Stimulated activated CD4-positive, alpha-beta T cell treated with anti-CD3 and anti-CD28 coated beads, TNF-alpha, amount 100 ng/mL, for 48 hours (primary cell): ENCODE data around the gene TUBA3C.
A peak's percentile ranks its signal among the peaks of the same experiment; 100 is the strongest.

Source experiments
- DNase-seq, 3 donors: peaks; one replicate each; pipeline ENCODE4 v3.0.0-alpha.2; 2020; ENCODE audit warnings: low read depth in 3 of 3

Gene TUBA3C

DNA sequence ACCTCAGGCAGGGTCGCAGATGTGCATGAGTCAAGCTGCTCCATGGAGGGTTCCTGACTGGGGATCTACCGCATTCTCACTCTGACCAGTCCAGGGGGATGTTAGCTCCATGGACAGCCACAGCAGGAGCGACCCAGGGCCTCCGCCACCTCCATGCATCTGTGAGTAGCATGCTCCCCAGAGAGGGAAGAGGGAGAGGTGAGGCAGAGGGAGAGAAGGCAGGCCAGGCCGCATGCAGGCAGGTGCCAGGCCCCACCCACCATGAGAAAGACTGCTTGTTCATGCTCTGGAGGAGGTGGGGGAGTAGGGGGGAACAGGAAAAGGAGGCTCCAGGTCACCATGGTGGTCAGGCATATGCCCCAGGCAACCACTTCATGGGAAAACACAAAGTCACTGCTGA, 20.3 kb downstream of the TUBA3C start:
- no peak for DNase-seq

GRCh38 chr13:19159761-19160420, 21.7 kb downstream of the TUBA3C start:
- no peak for DNase-seq

DNA sequence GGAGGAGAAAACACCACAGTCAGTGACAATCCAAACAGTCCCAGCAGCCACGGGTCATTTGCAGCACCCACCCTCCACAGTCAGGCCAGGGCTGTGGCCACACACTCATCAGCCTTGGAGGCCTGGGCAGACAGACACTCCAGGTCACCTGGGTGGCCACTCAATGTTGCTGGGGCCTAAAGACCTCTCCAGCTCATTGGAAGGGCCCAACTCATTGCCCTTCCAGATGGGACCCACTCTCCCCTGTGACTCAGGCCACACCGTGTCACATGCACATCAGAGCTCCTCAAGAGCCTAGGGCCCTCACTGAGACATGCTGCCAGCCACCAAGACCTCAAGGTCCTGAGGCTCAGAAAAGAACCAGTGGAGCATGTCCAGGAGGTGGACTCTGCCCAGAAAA, 22.4 kb downstream of the TUBA3C start:
- DNase-seq: no peak

GRCh38 chr13:19158526-19159174, 23.0 kb downstream of the TUBA3C start:
- no peak for DNase-seq

GRCh38 chr13:19158006-19158405, 23.6 kb downstream of the TUBA3C start:
- no peak for DNase-seq

DNA sequence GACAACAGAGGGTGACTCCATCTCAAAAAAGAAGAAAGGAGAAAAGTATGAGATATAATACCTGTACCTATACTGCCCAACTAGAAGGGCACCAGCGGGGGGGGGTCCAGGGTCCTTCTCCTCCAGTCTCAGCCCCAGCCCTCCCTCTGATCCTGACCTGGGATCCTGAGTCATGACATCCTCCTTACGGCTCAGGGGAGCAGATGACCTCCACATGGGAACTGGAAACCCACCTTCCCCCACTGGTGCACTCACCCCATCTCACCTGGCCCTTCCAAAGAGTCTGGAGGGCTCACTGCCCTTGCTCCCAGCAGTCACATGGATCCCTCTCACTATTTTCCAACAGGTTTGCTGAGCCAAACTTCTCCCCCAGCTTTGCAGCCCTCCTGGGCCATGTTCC, 24.2 kb downstream of the TUBA3C start:
- no peak for DNase-seq

GRCh38 chr13:19156013-19156825, 25.4 kb downstream of the TUBA3C start:
- no peak for DNase-seq

GRCh38 chr13:19155321-19155861, 26.2 kb downstream of the TUBA3C start:
- no peak for DNase-seq

DNA sequence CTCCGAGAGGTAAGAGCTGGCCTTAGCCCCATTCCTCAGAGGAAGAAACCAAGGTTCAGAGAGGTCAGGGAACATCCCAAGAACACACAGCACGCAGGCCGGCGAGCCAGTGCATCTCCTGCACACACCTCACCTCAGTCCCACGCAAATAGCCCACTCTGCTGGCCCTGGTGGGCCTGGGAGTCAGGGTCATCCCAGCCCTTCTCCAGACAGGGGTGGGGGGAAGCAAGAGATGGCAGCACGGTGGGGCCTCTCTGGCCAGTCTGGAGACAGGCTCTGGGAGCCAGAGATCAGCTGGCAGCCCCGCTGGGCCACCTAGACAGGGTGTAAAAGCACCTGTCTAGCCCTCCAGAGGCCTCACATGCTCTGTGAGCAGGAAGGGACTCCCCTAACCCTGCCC, 26.8 kb downstream of the TUBA3C start:
- no peak for DNase-seq

GRCh38 chr13:19153782-19154450, 27.7 kb downstream of the TUBA3C start:
- peak in 1 of 3 donors; percentile 9 for DNase-seq

DNA sequence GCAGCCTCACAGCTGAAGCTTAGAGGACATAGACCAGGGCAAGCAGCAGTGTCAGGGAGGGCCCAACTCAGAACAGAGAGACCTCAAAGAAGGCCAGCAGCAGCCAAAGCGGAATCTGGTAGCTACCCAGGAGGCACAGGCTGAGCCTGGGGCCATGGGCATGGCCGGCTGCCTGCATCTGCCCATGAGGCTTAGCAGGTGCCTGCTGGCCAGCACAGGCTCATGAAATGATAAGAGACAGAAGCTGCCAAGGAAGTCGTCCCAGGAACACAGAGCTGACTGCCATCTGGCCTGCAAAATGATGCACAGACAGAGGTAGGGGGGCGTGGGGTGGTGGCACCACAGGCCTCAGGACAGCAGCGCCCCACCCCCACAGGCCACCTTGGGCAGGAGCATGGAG, 29.2 kb downstream of the TUBA3C start:
- no peak for DNase-seq

- DNase-seq: no peak
These were observed 29.9 kb downstream of the TUBA3C start for GRCh38 chr13:19151581-19152263.

DNA sequence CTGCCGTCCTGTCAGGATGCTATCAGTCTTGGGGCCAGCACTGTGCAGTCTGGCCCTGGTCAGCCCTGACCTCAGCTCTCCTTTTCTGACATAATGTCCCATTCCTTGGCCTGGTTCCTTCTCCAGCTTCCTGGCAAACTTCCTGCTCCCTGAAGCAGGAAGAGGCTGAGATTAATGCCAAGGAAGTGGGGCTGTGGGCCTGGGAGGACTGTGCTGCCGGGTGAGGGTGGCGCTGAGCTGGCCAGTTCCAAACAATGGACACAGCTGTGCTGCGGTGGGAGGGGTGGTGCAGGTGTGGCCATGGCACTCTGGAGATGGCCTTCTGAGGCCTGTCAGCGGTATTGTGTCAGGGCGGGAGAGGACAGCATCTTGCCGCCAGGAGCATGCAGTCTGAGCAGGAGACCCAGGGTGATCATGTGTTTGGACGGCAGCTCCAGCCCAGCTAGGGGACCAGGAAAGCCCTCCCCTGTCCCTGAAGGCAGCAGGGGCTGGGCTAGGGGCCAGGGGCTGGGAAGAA, 30.9 kb downstream of the TUBA3C start:
- no peak for DNase-seq

GRCh38 chr13:19150226-19150625, 31.4 kb downstream of the TUBA3C start:
- DNase-seq: no peak

GRCh38 chr13:19148561-19148960, 33.1 kb downstream of the TUBA3C start:
- no peak for DNase-seq
